GM19351 (cell line): ENCODE measurements around the gene PPARD.
"Not testable (repeated sequence)": the region's sequence is repeated elsewhere in the genome, so short reads cannot be mapped to it uniquely, and the experiment has no call there.

Experiments
- ATAC-seq: cut with Tn5 transposase; IDR thresholded peaks from one replicate; pipeline ENCODE4 v1.9.1; 2021; ENCODE audit warnings: mild to moderate bottlenecking, moderate library complexity; ENCODE audit not compliant: unreplicated experiment

Gene PPARD

DNA sequence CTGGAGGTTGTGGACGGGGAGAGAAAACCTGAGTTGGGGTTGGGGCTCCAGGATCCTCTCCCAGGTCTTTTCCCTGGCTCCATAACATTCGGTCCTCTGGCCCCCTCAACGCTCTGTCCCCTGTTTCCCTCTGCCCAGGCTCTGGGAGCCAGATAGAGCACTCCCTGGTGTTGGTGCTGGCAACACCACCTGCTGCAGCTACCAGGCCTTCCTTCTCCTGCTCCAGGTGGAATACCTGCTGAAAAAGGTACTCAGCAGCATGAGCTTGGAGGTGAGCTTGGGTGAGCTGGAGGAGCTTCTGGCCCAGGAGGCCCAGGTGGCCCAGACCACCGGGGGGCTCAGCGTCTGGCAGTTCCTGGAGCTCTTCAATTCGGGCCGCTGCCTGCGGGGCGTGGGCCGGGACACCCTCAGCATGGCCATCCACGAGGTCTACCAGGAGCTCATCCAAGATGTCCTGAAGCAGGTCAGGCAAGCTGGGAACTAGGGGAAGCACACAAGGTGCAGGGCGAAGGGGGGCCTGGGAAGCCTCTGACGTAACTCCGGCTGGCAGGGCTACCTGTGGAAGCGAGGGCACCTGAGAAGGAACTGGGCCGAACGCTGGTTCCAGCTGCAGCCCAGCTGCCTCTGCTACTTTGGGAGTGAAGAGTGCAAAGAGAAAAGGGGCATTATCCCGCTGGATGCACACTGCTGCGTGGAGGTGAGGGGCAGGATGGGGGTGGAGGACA lies 30.1 kb upstream of the PPARD start:
- no peak for ATAC-seq

GRCh38 chr6:35312807-35313206 lies 29.6 kb upstream of the PPARD start:
- no peak for ATAC-seq

- ATAC-seq: no peak
Measured at GRCh38 chr6:35317483-35318195, 24.7 kb upstream of the PPARD start.

GRCh38 chr6:35318196-35319171 lies 23.9 kb upstream of the PPARD start:
- ATAC-seq: no peak

GRCh38 chr6:35319346-35320030 lies 22.9 kb upstream of the PPARD start:
- no peak for ATAC-seq

DNA sequence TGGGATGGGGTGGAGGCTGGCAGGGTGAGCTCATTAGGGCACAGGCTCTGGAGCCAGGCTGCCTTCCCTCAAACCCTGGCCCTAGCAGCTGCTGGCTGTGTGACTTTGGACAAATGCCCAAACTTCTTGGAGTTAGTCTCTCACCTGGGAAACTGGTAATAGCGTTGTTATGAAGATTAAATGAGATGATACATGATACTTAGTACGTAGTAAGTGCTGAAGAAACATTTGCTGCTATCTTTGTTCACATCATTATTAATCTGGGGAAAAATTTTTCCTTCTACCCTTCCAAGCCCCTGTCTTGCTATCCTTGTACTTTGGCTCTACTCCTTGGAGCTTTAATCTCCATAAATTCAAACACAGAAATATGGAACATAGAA lies 22.3 kb upstream of the PPARD start:
- no peak for ATAC-seq

GRCh38 chr6:35321091-35321490 lies 21.3 kb upstream of the PPARD start:
- no peak for ATAC-seq

GRCh38 chr6:35327349-35328027 lies 14.9 kb upstream of the PPARD start:
- peak; percentile 62 for ATAC-seq

DNA sequence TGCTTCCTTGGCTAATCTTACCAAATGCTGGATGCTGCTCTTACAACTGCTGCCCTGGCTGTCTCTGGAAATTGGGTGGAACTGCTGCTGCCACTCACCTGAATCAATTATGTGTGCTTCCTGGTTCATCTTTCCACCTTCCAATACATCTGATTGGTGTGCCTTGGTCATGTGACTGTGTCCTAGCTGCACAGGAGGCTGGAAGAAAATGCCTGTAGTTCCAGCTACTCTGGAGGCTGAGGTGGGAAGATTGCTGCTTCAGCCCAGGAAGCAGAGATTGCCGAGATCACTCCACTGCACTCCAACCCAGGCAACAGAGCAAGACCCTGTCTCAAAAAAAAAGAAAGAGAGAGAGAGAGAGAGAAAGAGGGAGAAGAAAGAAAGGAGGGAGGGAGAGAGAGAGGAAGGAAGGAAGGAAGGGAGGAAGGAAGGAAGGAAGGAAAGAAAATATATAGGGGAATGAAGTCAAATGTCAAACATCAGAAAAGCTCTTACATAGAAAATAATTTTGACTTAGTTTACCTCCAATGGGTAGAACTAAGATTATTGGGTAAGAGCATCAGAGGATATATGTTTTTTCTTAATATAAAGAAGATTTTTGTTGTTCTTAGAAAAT lies 14.1 kb upstream of the PPARD start:
- no peak for ATAC-seq

DNA sequence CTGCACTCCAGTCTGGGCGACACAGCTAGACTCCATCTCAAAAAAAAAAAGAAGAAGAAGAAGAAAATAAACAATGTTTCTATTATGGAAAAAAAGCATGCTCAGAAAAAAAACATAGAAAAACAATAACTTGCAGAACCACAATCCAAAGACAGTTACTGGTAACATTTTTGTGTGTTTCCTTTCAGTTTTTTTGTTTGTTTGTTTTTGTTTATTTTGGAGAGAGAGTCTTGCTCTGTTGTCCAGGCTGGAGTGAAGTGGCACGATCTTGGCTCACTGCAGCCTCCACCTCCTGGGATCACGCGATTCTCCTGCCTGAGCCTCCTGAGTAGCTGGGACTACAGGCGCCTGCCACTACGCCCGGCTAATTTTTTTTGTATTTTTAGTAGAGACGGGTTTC lies 13.4 kb upstream of the PPARD start:
- not testable (repeated sequence) for ATAC-seq

DNA sequence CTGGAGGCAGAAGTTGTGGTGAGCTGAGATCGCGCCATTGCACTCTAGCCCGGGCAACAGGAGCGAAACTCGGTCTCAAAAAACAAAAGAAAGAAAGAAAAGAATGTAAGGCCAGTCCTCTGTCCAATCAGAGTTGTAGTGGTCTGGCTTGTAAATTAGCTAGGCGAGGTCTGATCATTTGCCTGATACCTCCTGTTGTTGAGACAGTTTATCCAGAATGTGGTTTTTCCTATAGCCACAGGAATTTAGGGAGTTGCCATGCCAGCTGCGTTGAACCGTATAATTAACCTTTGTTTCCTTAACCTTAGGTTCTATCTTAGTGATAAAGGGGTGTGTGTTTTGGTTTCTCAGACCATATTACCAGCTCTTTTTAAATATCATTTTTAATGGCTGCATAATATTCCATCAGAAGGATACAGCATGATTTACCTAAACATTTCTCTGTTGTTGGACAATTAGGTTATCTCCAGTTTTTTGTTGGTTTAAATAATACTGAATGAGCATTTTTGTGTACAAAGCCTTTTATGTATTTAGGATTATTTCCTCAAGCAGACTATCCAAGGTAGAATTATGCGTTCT lies 11.7 kb upstream of the PPARD start:
- no peak for ATAC-seq

DNA sequence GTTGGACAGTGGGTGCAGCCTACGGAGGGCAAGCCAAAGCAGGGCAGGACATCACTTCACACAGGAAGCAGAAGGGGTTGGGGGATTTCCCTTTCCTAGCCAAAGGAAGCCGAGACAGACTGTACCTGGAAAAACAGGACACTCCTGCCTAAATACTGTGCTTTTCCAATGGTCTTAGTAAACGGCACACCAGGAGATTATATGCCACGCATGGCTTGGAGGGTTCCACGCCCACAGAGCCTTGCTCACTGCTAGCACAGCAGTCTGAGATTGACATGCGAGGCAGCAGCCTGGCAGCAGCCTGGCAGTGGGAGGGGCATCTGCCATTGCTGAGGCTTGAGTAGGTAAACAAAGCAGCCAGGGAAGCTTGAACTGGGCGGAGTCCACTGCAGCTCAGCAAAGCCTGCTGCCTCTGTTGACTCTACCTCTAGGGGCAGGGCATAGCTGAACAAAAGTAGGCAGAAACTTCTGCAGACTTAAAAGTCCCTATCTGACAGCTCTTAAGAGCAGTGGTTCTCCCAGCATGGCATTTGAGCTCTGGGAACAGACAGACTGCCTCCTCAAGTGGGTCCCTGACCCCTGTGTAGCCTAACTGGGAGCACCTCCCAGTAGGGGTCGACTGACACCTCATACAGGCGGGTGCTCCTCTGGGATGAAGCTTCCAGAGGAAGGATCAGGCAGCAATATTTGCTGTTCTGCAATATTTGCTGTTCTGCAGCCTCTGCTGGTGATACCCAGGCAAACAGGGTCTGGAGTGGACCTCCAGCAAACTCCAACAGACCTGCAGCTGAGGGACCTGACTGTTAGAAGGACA lies 10.1 kb upstream of the PPARD start:
- not testable (repeated sequence) for ATAC-seq

DNA sequence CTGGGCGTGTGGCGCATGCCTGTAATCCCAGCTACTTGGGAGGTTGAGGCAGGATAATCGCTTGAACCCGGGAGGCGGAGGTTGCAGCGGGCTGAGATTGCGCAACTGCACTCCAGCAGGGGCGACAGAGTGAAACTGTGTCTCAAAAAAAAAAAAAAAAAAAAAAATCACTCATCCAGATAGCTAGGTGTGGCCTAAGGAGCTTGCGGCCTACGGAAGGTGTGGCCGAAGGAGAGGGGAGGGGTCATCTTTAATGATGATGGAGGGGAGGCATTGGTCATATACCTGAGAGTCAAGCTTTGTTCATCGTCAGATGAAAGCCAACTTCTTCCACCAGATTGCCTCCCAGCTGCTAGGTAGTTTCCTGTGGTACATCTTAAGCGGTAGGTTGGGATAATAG lies 801 bp upstream of the PPARD start:
- ATAC-seq: no peak

DNA sequence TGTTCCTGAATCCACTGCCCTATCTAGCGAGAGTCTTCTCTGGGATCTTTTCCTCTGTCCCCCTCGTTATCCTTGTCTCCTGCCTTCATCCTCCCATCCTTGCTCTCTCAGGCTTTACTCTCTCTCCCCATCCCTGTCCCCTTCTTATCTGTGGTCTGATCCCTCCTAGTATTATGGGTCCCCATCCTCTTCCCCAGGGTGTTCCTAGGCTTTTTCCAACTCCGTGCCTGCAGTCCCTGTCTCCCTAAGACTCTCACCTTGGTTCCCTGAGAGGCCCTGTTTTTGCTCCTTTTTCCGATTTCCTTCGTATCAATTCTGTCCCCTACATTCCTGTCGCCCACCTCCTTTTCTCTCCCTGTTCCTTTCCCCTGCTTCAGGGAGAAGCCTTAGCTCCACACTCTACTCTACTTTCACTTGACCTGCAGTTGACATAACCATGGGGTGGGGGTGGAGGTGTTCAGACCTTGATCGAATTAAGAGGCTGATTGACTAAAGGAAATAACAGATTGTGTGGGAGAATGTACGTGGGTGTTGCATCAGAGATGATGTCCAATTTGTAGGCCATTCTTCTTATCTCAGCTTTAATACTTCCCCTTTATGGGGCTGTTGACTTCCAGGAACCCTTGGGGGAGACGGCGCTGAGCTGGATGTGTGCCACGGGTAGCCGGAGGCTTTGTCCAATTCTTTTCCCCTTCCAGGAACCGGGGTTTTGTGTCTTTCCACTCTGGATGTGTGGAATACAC lies 905 bp downstream of the PPARD start:
- no peak for ATAC-seq

GRCh38 chr6:35343835-35344550 lies 1.6 kb downstream of the PPARD start:
- ATAC-seq: no peak

DNA sequence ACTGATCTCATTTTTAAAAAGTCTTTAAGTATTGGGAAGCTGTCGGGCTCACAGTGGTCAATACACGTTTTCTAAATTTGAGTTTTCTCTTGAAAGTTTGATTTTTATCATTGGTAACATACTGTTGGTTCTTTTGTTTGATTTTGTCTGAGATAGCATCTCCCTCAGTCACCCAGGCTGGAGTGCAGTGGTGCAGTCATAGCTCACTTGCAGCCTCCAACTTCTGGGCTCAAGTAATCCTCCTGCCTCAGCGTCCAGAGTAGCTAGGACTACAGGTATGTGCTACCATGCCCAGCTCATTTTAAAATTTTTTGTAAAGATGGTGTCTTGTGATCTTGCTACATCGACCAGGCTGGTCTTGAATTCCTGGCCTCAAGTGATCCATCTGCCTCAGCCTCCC lies 9.1 kb downstream of the PPARD start:
- ATAC-seq: no peak

DNA sequence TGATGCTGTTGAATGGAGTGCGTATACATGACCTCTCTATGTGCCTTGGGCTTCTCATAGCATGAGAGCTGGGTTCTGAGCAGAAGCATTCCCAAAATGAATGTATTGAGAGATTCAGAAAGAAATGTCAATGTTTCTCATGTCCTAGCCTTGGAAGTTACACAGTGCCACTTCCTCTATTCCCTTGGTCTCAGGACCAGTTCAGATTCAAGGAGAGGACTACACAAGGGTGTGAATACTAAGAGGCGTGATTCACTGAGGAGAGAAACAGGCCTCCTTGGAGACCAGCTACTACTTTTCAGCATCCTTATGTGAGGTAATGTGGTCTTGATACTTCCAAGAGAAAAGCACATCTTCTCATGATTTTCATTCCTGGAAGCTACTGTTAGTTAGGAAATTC lies 10.4 kb downstream of the PPARD start:
- ATAC-seq: no peak
